GM18507 (cell line): Measurements from ENCODE around the gene FGF7.
"Not testable (repeated sequence)": the region's sequence is repeated elsewhere in the genome, so short reads cannot be mapped to it uniquely, and the experiment has no call there.

Experiments
- DNase-seq: peaks from one replicate; pipeline ENCODE4 v3.0.0; 2011; ENCODE audit warnings: low read depth; ENCODE audit not compliant: insufficient read length; ENCODE audit errors: extremely low spot score
- FAIRE-seq: peaks from 2 replicates; lab custom pipeline; 2011; peaks lifted over from hg19 to GRCh38; lab: Jason Lieb, UNC

FGF7 gene

DNA sequence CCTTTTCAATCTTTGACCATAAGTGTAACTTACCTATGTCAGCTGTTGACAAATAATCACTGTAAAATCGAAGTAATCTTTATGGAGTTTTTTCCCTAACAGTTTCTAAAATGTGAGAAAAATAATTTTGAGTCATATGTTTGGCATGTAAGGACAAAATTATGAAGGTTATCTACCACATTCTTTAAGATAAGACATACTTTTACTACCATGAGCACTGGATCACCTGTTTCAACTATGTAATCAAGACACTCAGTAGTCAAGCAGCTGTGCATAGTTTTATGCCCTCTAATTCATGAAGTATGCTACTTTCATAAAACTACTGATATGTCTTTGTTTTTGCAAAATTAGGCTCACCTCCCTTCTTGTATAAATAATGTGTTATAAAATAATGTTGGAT lies 12.1 kb downstream of the FGF7 start:
- no peak for DNase-seq
- no peak for FAIRE-seq

DNA sequence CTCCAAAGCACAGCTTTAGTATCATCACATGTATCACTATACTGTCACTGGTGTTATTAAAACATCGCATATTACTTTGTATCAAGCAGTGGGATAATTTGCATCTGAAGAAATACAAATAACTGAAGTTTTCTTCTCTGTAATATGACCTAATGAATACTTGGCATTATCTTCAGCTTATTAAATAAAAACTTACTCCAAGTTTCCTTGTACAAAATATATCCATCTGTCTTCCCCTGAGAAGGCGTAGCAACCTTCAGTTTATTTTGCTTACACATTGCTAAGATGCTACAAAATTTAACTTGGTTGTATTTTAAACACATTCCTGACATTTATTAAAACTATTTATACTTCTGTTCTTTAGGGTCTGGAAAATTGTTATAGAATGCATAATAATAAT lies 13.7 kb downstream of the FGF7 start:
- no peak for FAIRE-seq

DNA sequence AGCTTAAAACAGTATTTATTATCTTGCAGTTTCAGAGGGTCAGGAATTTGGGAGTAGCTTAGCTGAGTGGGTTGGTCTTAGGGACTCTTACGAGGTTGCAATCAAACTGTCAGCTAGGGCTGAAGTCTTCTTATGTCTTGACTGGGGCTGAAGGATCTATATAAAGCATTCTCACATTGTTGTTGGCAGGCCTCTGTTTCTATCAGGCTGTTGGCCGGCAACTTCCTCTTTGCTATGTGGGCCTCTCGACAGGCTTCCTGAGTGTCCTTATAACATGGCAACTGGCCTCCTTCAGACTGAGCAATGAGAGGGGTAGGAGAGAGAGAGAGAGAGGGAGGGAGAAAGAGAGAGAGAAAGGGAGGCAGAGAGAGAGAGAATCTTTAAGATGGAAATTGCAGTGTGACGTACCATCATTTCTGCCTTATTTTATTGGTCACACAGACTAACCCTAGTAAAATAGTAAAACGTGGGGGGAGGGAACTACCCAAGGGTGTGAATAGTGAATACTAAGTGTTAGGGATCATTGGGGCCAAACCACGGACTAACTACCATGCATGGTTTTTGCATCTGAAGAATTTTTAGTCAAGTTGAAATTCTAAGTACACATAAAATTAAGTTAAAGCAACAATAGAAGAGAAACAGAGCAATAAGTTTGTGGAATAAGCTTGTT lies 16.1 kb downstream of the FGF7 start:
- DNase-seq: no peak
- FAIRE-seq: peak; percentile 41

More for the DNA sequence above, 13.7 kb downstream of the FGF7 start:
- no peak for DNase-seq

DNA sequence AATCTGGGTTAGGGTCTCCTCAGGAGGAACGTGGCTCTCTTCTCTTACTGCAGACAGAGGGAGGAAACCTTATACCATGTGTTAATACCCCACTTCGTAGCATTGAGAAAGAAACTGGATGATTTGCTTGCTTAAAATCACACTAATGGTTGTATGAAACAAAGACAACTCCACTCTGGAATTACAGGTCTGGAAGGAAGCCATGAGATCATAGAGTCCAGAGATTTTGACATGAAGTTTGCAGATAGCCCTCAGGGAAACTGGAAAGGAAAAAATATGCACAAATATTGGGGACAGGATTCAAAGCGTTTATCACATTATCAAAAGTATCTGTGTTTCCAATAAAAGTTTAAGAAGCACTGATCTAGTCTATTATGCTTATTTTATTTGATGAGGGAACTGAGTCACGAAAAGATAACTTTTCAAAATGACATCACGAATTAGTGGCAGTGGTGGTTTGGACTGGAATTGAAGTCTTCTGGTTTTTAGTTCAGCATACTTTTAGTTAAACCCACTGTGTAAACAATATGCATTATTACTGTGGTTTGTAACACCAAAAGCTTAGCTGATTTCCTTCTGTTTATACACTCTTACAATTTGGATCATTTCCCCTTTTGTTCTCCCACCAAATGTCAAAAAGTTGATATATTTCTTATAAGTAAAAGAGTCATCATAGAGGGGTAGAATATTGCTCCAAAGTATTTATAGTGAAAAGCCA lies 16.8 kb downstream of the FGF7 start:
- DNase-seq (no peak), FAIRE-seq (no peak)

DNA sequence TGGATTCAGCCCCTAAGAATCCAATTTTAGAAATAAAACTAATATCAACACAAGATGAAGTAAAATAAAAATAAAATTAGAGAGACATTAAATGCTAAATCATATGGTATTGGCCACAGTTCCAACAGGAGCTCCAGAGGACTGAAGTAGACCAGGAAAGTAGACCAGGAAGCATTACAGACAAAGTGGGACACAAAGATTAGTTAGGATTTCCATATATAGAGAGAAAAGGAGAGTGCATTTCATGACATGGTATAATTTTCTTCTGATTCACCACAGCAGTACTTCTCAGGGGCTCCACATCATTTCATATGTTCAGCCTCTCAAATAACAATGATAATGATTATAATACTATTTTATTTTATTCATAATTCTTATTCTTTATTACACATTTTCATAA lies 18.3 kb downstream of the FGF7 start:
- DNase-seq (no peak), FAIRE-seq (no peak)

DNA sequence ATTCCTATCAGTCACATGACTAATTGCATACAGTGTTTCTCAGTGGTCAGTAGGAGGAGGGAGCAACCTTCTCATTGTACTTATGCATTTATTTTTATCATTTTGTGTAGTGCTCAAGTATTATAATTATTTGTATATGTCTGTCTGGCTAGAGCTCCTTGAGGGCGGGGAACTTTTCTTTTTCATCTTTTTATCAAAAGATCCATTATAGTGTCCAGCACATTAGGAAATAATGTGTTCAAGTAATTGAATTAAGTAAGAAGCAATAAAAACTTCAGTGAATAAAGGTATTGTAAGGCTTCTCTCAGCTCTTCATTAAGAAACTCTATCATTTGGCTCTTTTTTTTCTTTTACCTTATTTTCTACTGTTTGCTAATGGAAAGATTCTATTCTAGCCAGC lies 18.8 kb downstream of the FGF7 start:
- FAIRE-seq: no peak

DNA sequence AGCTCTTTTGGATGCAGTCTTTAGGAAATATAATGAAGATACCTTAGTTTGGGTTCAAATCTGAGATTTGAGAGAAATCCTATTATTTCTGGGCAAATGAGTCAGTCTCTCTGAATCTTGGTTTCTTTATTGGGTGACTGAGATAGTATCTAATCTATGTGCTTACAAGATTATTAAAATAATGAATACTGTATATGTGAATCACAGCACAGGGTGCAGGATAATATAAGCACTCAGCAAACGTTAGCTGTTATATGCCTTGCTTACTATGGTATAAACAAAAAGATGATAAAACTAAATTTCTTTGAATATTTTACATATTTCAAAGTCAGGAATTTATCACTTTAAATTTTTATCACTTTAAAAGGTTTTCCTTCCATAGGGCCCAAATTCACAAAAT lies 29.6 kb downstream of the FGF7 start:
- DNase-seq: no peak
- no peak for FAIRE-seq

More for the DNA sequence above, 18.8 kb downstream of the FGF7 start:
- no peak for DNase-seq

DNA sequence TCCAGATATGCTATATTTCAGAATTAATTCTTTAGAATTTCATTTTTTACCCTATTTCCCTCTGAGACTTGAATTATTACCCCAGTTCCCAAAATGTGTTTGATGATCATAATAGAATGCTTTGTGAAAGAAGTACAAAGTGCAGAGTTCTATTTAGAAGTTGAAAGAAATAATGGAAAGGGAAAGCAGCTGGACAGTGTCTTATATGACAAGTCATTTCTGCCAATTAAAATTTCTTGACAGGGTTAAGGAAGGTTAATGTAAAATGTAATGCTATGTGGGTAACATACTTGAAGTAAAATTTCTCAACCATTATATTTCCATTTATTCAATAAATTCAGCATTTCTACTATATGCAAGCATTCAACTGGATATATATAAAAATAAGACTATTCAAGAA lies 33.1 kb downstream of the FGF7 start:
- FAIRE-seq (no peak), DNase-seq (no peak)

DNA sequence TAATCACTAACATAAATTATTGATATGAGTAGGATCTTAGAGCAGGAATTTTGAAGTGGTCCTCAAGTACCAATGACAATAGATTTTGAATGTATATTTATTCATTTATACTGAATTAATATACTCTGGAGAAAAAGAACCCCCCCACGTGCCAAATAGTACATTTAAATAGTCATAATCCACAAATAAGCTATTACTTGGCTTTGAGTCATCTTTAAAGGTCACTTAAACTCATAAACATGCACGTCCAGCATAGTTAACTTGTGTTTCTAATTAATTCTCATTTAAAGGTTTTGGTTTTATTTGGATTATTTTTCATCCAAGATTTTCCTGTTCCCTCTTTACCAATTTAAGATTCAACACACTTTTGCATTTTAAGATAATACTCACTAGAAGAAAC lies 35.1 kb downstream of the FGF7 start:
- no peak for DNase-seq

DNA sequence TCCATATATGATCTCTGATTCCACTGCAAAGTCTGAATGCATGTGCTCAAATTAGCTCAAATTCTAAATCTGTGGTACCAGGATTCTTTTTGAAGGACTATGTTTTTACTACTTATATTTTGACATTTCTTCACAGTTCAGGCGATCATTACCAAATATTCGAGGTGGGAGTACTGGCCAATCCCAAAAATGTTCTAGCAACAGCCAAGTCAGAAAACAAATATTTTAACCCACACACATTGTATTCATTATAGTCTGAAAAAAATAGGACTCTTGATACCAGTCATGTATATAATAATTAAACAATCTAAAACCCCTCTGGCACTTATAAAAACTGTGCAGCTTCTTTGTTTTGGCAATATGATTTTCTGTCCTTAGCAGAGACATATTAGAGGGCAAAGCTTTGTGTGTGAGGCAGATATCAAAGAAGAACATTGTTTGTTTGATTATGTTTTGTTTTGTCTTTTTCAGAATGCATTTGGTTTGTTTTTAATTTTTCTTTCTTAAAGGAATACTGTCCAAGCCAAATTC lies 37.4 kb downstream of the FGF7 start:
- FAIRE-seq: no peak
- no peak for DNase-seq

More for the DNA sequence above, 35.1 kb downstream of the FGF7 start:
- no peak for FAIRE-seq

DNA sequence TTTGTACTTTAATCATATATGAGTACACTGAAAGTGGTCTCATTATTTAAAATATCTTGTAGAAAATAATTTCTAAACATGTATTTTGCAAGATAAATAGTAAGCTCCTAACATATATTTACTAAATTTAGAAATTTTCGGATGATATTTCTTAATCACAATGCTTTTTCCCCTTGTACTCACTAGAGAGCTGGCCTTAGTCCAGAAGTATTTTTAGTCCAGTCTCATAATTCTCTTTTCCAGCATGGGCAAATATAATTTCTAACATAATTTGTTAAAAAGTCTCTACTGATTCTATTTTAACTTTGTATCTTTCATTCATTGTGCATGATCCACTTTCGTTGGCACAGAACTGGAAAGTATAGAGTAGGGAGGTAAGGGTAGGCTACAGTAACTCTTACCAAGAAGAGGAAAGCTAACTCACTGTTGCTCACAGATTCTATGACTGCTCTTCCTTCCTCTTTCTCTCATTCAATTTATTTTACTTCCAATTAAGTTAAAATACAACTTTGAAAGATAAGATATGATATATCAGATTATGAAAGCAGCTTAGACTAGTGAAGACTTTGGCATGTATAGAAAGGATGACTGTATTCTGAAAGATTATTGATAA lies 39.3 kb downstream of the FGF7 start:
- FAIRE-seq: no peak
- DNase-seq: no peak

DNA sequence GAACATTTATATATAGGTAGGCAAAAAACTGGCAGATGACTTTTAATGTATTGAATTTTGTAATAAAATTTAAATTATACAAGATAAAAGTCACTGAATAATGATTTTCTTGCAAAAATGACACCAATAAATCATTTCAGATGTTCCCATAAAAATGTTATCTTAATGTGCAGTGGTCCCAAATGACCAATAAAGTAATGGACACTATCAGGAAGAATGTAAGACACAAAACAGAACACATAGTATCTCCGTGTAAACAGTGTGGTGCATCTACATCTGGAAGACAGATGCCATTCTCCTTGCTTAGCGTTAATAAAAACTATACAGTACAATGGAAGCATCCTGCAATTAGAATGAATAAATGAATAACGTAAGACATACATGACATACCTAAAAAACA lies 41.5 kb downstream of the FGF7 start:
- DNase-seq: no peak
- FAIRE-seq: no peak

DNA sequence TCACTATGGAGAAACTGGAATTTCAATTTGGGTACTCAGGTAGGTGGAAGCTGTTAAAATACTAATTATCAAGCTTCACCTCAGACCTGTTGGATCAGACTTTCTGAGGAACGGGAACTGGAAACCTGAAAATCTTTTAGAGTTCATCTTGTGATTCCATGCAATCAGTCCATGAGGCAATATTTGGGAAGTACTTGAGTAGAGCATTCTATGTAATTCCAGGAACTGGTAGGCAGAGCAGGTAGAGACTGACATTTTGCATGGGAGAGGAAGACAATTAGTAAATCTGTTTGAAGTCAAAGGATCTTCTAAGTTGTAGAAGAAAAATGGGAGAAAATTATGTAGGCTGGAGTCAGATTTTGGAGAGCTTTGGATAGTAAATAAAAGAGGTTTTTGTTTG lies 43.1 kb downstream of the FGF7 start:
- FAIRE-seq (no peak), DNase-seq (no peak)

DNA sequence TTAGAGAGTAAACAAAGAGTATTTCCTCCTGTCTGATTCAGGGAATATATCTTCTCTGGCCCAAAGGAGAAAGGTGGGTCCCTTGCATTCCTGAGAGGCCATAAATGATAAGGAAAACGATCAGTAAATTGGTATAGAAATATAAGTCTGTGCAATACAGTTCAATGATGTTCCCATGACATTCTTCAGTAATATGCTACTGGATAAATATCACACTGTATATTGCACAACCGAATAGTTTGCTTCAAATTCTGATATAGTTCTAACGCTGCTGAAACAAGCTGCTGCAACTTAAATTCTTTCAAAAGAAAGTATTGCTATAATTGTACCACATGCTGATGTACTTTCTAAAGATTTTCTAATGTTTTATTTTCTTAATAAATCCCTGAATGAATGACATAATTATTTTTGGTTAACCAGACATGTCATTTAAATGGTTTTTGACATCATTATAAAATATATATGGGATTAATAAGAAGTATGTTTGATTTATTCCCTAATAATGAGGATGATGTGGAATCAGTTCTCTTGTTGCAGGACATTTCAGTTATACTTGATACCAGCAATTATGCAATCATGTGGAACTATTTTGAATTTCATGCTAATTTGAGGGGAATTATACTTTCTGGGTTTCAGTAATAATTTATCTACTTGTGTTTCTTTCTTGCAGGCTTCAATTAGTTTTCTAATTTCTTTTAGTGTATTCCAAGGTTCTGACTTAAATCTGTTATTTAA lies 44.9 kb downstream of the FGF7 start:
- DNase-seq: no peak
- FAIRE-seq: no peak

DNA sequence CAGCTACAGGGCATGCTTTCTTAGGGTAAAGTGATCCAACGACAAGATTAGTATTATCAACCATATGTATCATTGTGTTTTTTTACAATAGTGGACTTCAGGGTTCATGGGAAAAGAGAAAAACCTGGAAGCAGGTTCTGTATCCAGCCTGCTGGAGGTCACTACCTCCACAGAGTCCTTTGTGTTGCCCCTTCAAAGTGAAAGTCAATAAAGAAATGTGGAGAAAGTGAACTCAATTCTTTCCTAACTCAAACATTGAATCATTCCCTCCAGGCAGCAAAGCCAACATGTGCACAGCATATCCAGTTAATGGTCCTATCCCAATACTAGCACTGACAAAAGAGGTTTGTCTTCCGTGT lies 45.4 kb downstream of the FGF7 start:
- DNase-seq (no peak), FAIRE-seq (no peak)

DNA sequence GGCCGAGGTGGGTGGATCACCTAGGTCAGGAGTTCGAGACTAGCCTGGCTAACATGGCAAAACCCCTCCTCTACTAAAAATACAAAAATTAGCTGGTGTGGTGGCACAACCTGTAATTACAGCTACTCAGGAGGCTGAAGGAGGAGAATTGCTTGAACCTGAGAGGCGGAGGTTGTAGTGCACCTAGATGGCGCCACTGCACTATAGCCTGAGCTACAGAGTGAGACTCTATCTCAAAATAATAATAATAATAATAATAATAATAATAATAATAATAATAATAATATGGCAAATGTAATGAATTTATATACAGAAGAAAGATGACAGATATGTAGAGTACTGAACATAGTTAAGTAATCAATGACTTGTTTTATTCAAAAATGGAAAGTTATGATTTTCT lies 48.2 kb downstream of the FGF7 start:
- not testable (repeated sequence) for DNase-seq, FAIRE-seq

DNA sequence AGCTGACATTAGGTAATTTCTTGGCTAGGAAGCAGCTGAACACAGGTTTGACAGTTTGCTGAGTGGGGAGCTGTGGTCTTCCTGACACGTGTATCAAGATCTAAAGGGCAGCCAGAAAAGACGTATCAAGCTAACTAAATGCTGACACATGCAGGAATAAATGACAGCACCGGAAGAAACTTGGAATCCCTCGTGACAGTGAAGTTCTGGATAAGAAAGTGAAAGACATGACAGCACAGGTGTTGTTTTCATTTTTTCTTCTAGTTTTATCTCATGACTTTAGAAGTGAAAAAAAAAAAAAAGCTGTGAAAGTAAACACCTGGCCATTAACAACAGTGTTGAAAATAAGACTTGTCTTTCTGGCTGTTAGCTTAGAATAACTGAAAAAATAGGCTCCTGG lies 48.7 kb downstream of the FGF7 start:
- FAIRE-seq (peak; percentile 24), DNase-seq (no peak)

DNA sequence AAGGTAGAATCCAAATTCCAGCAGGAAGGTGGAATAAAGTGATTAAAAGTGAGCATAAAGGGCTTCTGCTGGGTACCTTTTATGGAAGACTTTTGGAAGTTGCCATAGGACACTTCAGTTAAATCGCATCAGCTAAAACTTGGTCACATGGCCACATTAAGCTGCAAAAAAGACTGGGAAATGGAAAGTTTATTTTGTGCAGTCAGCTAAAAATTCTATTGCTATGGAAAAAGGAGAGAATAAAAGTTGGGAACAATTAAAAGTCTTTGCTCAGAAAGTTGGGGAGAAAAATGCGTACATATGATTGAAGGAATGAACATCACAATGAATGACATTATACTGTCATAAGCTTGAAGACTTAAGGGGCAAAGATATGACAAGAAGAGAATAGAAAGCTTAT lies 49.3 kb downstream of the FGF7 start:
- no peak for FAIRE-seq
- no peak for DNase-seq

DNA sequence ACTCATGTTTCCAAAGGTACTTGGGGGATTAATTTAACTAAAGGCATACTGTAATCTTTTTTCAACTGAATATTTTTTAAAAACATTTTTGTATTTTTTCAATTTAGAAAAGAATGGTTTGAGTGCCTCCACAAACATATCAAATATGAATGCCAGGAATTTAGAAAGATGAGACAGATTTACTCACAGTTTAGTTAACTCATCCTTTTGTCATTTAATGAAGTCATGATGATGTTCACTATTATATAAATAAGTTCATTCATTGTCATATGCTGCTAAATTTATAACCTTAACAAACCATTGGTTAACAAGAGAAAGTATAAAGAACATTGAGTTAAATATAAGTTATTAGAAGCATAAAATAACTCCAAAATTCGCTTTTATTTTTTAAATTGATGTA lies 50.0 kb downstream of the FGF7 start:
- DNase-seq (no peak), FAIRE-seq (no peak)

DNA sequence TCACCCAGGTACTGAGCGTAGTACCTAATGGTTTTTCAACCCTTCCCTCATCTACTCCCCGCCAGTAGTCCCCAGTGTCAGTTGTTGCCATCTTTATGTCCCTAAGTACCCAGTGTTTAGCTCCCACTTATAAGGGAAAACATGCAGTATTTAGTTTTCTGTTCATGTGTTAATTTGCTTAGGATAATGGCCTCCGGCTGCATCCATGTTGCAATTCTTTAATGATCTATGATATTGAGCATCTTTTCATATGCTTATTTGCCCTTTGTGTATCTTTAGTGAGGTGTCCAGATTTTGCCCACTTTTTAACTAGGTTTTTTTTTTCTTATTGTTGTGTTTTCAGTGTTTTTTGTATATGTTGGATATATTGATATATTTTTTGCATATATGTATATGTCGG lies 55.0 kb downstream of the FGF7 start:
- FAIRE-seq, DNase-seq: not testable (repeated sequence)
